ENCODE data around the gene HCRT.
A peak's percentile ranks its signal among the peaks of the same experiment; 100 is the strongest.
"Not testable (repeated sequence)": the region's sequence is repeated elsewhere in the genome, so short reads cannot be mapped to it uniquely, and the experiment has no call there.

The HCRT gene

GRCh38 chr17:42197564-42198156 lies 12.4 kb upstream of the HCRT start:
- DNase-seq: no peak

- DNase-seq: peak; percentile 77
These were observed 9.0 kb upstream of the HCRT start, which contains the start of gene GHDC for GRCh38 chr17:42193969-42194899. GHDC (minus strand) TSS chr17:42194494; CDS start chr17:42193581, 913 bp downstream.

- DNase-seq: no peak
These were observed 8.1 kb upstream of the HCRT start for GRCh38 chr17:42193216-42193968.

GRCh38 chr17:42192189-42193126 lies 7.2 kb upstream of the HCRT start:
- no peak for DNase-seq

GRCh38 chr17:42191275-42191608 lies 6.0 kb upstream of the HCRT start:
- DNase-seq: no peak

- no peak for DNase-seq
These were observed 5.4 kb upstream of the HCRT start for GRCh38 chr17:42190491-42191274.

- DNase-seq: no peak
These were observed 4.4 kb upstream of the HCRT start for GRCh38 chr17:42189651-42189965.

GRCh38 chr17:42188749-42189650 lies 3.7 kb upstream of the HCRT start:
- peak; percentile 80 for DNase-seq

- no peak for DNase-seq
These were observed 2.6 kb upstream of the HCRT start for GRCh38 chr17:42187833-42188232.

GRCh38 chr17:42186191-42186590 lies 939 bp upstream of the HCRT start:
- not testable (repeated sequence) for DNase-seq

- no peak for DNase-seq
These were observed 324 bp upstream of the HCRT start for GRCh38 chr17:42185621-42185930.

GRCh38 chr17:42183741-42184711 lies 1.2 kb downstream of the HCRT start:
- DNase-seq: peak; percentile 75

GRCh38 chr17:42182927-42183734 lies 2.1 kb downstream of the HCRT start:
- DNase-seq: no peak

- no peak for DNase-seq
These were observed 3.4 kb downstream of the HCRT start for GRCh38 chr17:42181851-42182207.

GRCh38 chr17:42180922-42181850 lies 4.1 kb downstream of the HCRT start, which contains the start of gene KCNH4:
KCNH4 (minus strand) TSS chr17:42181142; CDS start chr17:42180945, 197 bp downstream.
- peak; percentile 88 for DNase-seq

- no peak for DNase-seq
These were observed 4.8 kb downstream of the HCRT start for GRCh38 chr17:42180411-42180921.

GRCh38 chr17:42179911-42180410 lies 5.3 kb downstream of the HCRT start:
- no peak for DNase-seq
